ENCODE data around the gene KIAA1549.

Gene KIAA1549

GRCh38 chr7:138902161-138902560 lies 79.0 kb downstream of the KIAA1549 start:
- ChIA-PET POLR2A (no interaction called here), CTCF (interaction anchor here (1.5 kb wide), 1 partner anchor 10 kb away, joined by 4 read pairs; no protein-coding TSS in a partner anchor)
- no peak overlapping the region for H3K27ac ChIP-seq (ENCODE audit: extremely low read depth, low read depth, low read length)
- TF ChIP-seq ZNF157 (tag by site-specific recombination; IDR thresholded peaks at IDR 0.05) (no peak), ZNF670 (tag by site-specific recombination; IDR thresholded peaks at IDR 0.05; ENCODE audit: low read depth) (no peak), HOXC10 (CRISPR knock-in tag; IDR thresholded peaks at IDR 0.05) (no peak), TRIM28 (IDR thresholded peaks at IDR 0.05; ENCODE audit: borderline replicate concordance, low read length) (no peak), ZNF707 (tag by site-specific recombination; IDR thresholded peaks at IDR 0.05) (no peak), ZNF140 (tag by site-specific recombination; IDR thresholded peaks at IDR 0.05) (no peak), CTCF (tag by site-specific recombination; IDR thresholded peaks at IDR 0.05) (no peak)
- H3K4me1 ChIP-seq (ENCODE audit: control insufficient read depth, insufficient read depth, low read length): no peaks in the 10 kb centered on the region
- peaks cover 0 to 35% of the 10 kb centered on the region in 2 experiments; a peak in 2 of 3 replicates for H3K36me3 ChIP-seq (ENCODE audit: control insufficient read depth in 2 of 2, insufficient read depth in 1 of 2, low read length in 2 of 2)
- H3K9me3 ChIP-seq (ENCODE audit: control insufficient read depth, insufficient read depth, low read depth, low read length): no peaks in the 10 kb centered on the region
- H3K4me3 ChIP-seq (ENCODE audit: low read depth, low read length): no peak overlapping the region

GRCh38 chr7:138900035-138900828 lies 81.0 kb downstream of the KIAA1549 start:
- TF ChIP-seq OVOL3 (tag by site-specific recombination; IDR thresholded peaks at IDR 0.05): no peak
- TF ChIP-seq GLIS1 (tag by site-specific recombination; IDR thresholded peaks at IDR 0.05): peak; percentile 37; the same call in 1 of the 2 replicates
- no peak for TF ChIP-seq ZFHX2 (tag by site-specific recombination; conservative IDR thresholded peaks at IDR 0.05)
- TF ChIP-seq ZIC2 (tag by site-specific recombination; IDR thresholded peaks at IDR 0.05): no peak
- no peak for TF ChIP-seq ZSCAN16 (tag by site-specific recombination; IDR thresholded peaks at IDR 0.05)
- TF ChIP-seq ZBTB1 (tag by site-specific recombination; IDR thresholded peaks at IDR 0.05): no peak
- TF ChIP-seq OSR2 (tag by site-specific recombination; IDR thresholded peaks at IDR 0.05): no peak
- no peak for TF ChIP-seq ZNF214 (tag by site-specific recombination; IDR thresholded peaks at IDR 0.05; ENCODE audit: borderline replicate concordance)
- peak; percentile 84 for TF ChIP-seq MZF1 (tag by site-specific recombination; IDR thresholded peaks at IDR 0.05; ENCODE audit: borderline replicate concordance)
- no peak for TF ChIP-seq ZNF341 (tag by site-specific recombination; IDR thresholded peaks at IDR 0.05; ENCODE audit: low read depth)
- CTCF ChIA-PET: interaction anchor here (0.6 kb wide), 2 partner anchors 24 to 121 kb away, joined by 3 to 4 read pairs; no protein-coding TSS in a partner anchor
- Histone ChIP-seq H3K4me1 (ENCODE audit: control insufficient read depth, insufficient read depth, low read length) (no peaks in the 10 kb centered on the region), H3K4me3 (ENCODE audit: low read depth, low read length) (no peak overlapping the region), H3K27ac (ENCODE audit: extremely low read depth, low read depth, low read length) (no peak overlapping the region), H3K9me3 (ENCODE audit: control insufficient read depth, insufficient read depth, low read depth, low read length) (no peaks in the 10 kb centered on the region), H3K36me3 (ENCODE audit: control insufficient read depth in 2 of 2, insufficient read depth in 1 of 2, low read length in 2 of 2) (peaks cover 0 to 31% of the 10 kb centered on the region in 2 experiments; a peak in 2 of 3 replicates)
- POLR2A ChIA-PET: no interaction called here

- no peaks in the 10 kb centered on the region for H3K9me3 ChIP-seq (ENCODE audit: control insufficient read depth, insufficient read depth, low read depth, low read length)
- H3K4me1 ChIP-seq (ENCODE audit: control insufficient read depth, insufficient read depth, low read length): no peaks in the 10 kb centered on the region
- H3K36me3 ChIP-seq (ENCODE audit: control insufficient read depth in 2 of 2, insufficient read depth in 1 of 2, low read length in 2 of 2): peaks cover 0 to 38% of the 10 kb centered on the region in 2 experiments; a peak in 2 of 3 replicates
- ChIA-PET POLR2A (no interaction called here), CTCF (no interaction called here)
- no peak overlapping the region for H3K27ac ChIP-seq (ENCODE audit: extremely low read depth, low read depth, low read length)
- H3K4me3 ChIP-seq (ENCODE audit: low read depth, low read length): no peak overlapping the region
- TF ChIP-seq ZNF830 (tag by site-specific recombination; IDR thresholded peaks at IDR 0.05; ENCODE audit: low read depth) (no peak), ZNF266 (tag by site-specific recombination; IDR thresholded peaks at IDR 0.05; ENCODE audit: low read depth) (no peak), AEBP2 (tag by site-specific recombination; IDR thresholded peaks at IDR 0.05; ENCODE audit: borderline replicate concordance) (no peak), ZNF658 (tag by site-specific recombination; IDR thresholded peaks at IDR 0.05) (no peak), ZNF510 (tag by site-specific recombination; IDR thresholded peaks at IDR 0.05; ENCODE audit: insufficient replicate concordance) (no peak), KLF8 (tag by site-specific recombination; IDR thresholded peaks at IDR 0.05) (no peak), ELK4 (IDR thresholded peaks at IDR 0.05; ENCODE audit: borderline replicate concordance, low read depth, low read length) (no peak), ZBTB11 (tag by site-specific recombination; conservative IDR thresholded peaks at IDR 0.05; ENCODE audit: low read depth) (no peak)
Measured at GRCh38 chr7:138898802-138899201, 82.4 kb downstream of the KIAA1549 start.
